HepG2 (cell line): Measurements from ENCODE around the gene FNBP1L. TPM values are rescaled to one million over a fixed set of nuclear protein-coding genes. Genes with fewer than 3 reads are reported as not detected.

ENCODE experiments used
- CCDC6 ChIP-seq: sonication (generic); formaldehyde crosslinking; IDR thresholded peaks from 2 replicates; pipeline ENCODE4 v1.8.1; 2022; ENCODE audit warnings: mild to moderate bottlenecking, missing genetic modification reagents, moderate library complexity
- FOXO1 ChIP-seq: sonication (generic); formaldehyde crosslinking; IDR thresholded peaks from 2 replicates; pipeline ENCODE4 v1.4.0; 2020; ENCODE audit warnings: missing genetic modification reagents
- GATAD1 ChIP-seq: IDR thresholded peaks from 2 replicates; pipeline ENCODE4 v1.6.1; 2016; ENCODE audit warnings: missing genetic modification reagents, missing compliant biosample characterization
- HNF4A ChIP-seq: sonication (generic); formaldehyde crosslinking; IDR thresholded peaks from 2 replicates; pipeline ENCODE4 v1.4.0; 2020; ENCODE audit warnings: missing genetic modification reagents
- KDM5A ChIP-seq: fragments of 200-600 bp; sonication (generic); IDR thresholded peaks from 2 replicates; pipeline ENCODE4 v1.7.0; 2018; ENCODE audit warnings: antibody characterized with exemption, mild to moderate bottlenecking, low read length, borderline replicate concordance
- MIXL1 ChIP-seq: IDR thresholded peaks from 2 replicates; pipeline ENCODE4 v1.6.1; 2016
- PAX8 ChIP-seq: sonication (generic); formaldehyde crosslinking; IDR thresholded peaks from 2 replicates; pipeline ENCODE4 v1.8.0; 2022; ENCODE audit warnings: mild to moderate bottlenecking, missing genetic modification reagents, borderline replicate concordance
- RORA ChIP-seq: sonication (generic); formaldehyde crosslinking; IDR thresholded peaks from 2 replicates; pipeline ENCODE4 v1.5.0; 2020; ENCODE audit warnings: mild to moderate bottlenecking, missing genetic modification reagents, moderate library complexity
- SAP130 ChIP-seq: IDR thresholded peaks from 2 replicates; pipeline ENCODE4 v1.6.1; 2016; ENCODE audit warnings: low read depth
- SOX6 ChIP-seq, 2 experiments: fragments of 450-650 bp in 1 of 2; sonication (generic) in 1 of 2; formaldehyde crosslinking in 1 of 2; IDR thresholded peaks; 2 replicates each; pipeline versions ENCODE4 v1.4.0 to v1.6.1; 2017 to 2020; ENCODE audit warnings: antibody characterized with exemption in 1 of 2, mild to moderate bottlenecking in 1 of 2, missing genetic modification reagents in 1 of 2
- ZBTB7B ChIP-seq: sonication (generic); formaldehyde crosslinking; IDR thresholded peaks from 2 replicates; pipeline ENCODE4 v1.4.0; 2020; ENCODE audit warnings: missing genetic modification reagents
- ZC3H4 ChIP-seq: sonication (generic); formaldehyde crosslinking; IDR thresholded peaks from 2 replicates; pipeline ENCODE4 v1.4.0; 2020; ENCODE audit warnings: missing genetic modification reagents, borderline replicate concordance
- ZFP62 ChIP-seq: sonication (generic); formaldehyde crosslinking; IDR thresholded peaks from 2 replicates; pipeline ENCODE4 v1.4.0; 2020; ENCODE audit warnings: missing genetic modification reagents
- ZMYM2 ChIP-seq: sonication (generic); formaldehyde crosslinking; IDR thresholded peaks from 2 replicates; pipeline ENCODE4 v1.8.0; 2022; ENCODE audit warnings: mild to moderate bottlenecking, missing genetic modification reagents
- ZNF34 ChIP-seq: sonication (generic); formaldehyde crosslinking; IDR thresholded peaks from 2 replicates; pipeline ENCODE4 v1.4.0; 2020; ENCODE audit warnings: mild to moderate bottlenecking, missing genetic modification reagents, borderline replicate concordance
- polyA plus RNA-seq, 8 experiments: library from polyadenylated mRNA; depleted of rRNA in 3 of 8; stranded (reverse) in 7 of 8; unstranded in 1 of 8; fragments of >200 nt; fragmentation: Illumina TruSeq in 4 of 8; extraction: Trizol in 4 of 8; gene quantifications; 2 replicates each; pipeline versions ENCODE4 v1.2.1 to v1.2.3, GENCODE V29; 2011 to 2016; ENCODE audit warnings: low read depth in 4 of 8, missing spikeins in 1 of 8, mixed read lengths in 1 of 8; ENCODE audit not compliant: insufficient read depth in 1 of 8
- total RNA-seq, 5 experiments: library from RNA; depleted of rRNA; stranded (reverse); fragments of >200 nt; fragmentation: Illumina TruSeq; extraction: Trizol; gene quantifications; 2 replicates each; pipeline ENCODE4 v1.2.3, GENCODE V29; 2016; ENCODE audit warnings: low read depth in 1 of 5
- TF ChIP-seq, protein P1 (sequence below): sonication (generic); formaldehyde crosslinking; IDR thresholded peaks from 2 replicates; pipeline ENCODE4; 2020; ENCODE audit warnings: missing genetic modification reagents, mild to moderate bottlenecking, borderline replicate concordance
- TF ChIP-seq, protein P2 (sequence below): sonication (generic); formaldehyde crosslinking; IDR thresholded peaks from 2 replicates; pipeline ENCODE4 v1.5.1; 2020; ENCODE audit warnings: mild to moderate bottlenecking, missing genetic modification reagents, moderate library complexity
- TF ChIP-seq, protein P3 (sequence below): IDR thresholded peaks from 2 replicates; pipeline ENCODE4 v1.6.1; 2012; ENCODE audit warnings: inconsistent platforms
- TF ChIP-seq, protein P4 (sequence below): sonication (generic); formaldehyde crosslinking; IDR thresholded peaks from 2 replicates; pipeline ENCODE4 v1.4.0; 2020; ENCODE audit warnings: missing genetic modification reagents
- TF ChIP-seq, protein P5 (sequence below): sonication (generic); formaldehyde crosslinking; IDR thresholded peaks from 2 replicates; pipeline ENCODE4 v1.4.0; 2020; ENCODE audit warnings: missing genetic modification reagents

Gene FNBP1L
- total and polyA plus RNA-seq, 2 of the 13 experiments (the other 11 are each of a cell fraction or from before 2014, with no cell fraction given): 24.1 to 27.1 TPM

DNA sequence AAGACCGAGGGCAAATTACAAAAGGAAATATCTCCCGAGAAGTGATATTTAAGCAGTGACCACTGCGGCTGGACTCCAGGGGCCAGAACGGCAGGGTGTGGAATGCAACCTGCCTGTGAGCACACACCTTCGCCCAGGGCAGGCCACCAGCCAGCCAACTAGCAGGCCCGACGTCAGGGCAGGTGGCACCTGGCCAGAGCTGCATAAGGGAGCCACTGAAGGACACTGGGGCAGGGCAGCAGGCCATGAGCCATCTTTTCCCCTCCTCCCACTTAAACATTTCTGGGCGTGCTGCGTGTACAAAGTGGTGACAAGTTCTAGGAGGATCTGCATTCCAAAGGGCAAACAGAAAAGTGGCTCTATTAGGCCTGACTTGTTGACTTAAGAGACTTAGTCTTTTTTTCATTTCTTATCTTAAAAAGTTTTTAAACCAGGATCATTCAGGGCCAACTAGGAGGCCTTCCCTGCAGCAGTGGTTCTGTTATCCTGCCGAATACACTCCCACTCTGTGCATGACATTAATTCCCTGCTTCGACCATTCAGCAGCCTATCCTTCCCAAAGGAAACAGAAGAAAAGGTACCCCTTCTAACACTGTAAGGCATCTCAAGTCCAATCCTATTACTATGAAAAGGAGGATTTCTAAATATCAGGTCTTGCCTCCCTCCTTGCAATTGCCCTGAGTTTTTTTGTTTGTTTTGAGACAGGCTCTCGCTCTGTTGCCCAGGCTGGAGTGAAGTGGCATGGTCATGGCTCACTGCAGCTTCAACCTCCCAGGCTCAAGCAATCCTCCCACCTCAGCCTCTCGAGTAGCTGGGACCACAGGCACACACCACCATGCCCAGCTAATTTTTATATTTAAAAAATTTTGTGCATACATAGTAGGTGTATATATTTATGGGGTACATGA is 137.4 kb downstream of the FNBP1L start (continued):
- TF ChIP-seq SOX6 (IDR thresholded peaks at IDR 0.05) (no peak), SOX6 (CRISPR knock-in tag; IDR thresholded peaks at IDR 0.05) (peak; percentile 75), ZFP62 (CRISPR knock-in tag) (no peak), ZNF34 (CRISPR knock-in tag) (no peak), FOXO1 (0 out of 2 replicates have a peak, but pooled peaks have one; percentile 16), RORA (CRISPR knock-in tag) (0 out of 2 replicates have a peak, but pooled peaks have one; percentile 34), CCDC6 (no peak), KDM5A (no peak), MIXL1 (no peak), ZBTB7B (CRISPR knock-in tag) (peak; percentile 49; the same call in 1 of the 2 replicates), ZC3H4 (CRISPR knock-in tag) (no peak), PAX8 (CRISPR knock-in tag) (no peak), HNF4A (CRISPR knock-in tag) (peak; percentile 73), ZMYM2 (0 out of 2 replicates have a peak, but pooled peaks have one; percentile 27), GATAD1 (CRISPR knock-in tag) (0 out of 2 replicates have a peak, but pooled peaks have one; percentile 29), SAP130 (CRISPR knock-in tag) (peak; percentile 76)
- TF ChIP-seq, protein P1, sequence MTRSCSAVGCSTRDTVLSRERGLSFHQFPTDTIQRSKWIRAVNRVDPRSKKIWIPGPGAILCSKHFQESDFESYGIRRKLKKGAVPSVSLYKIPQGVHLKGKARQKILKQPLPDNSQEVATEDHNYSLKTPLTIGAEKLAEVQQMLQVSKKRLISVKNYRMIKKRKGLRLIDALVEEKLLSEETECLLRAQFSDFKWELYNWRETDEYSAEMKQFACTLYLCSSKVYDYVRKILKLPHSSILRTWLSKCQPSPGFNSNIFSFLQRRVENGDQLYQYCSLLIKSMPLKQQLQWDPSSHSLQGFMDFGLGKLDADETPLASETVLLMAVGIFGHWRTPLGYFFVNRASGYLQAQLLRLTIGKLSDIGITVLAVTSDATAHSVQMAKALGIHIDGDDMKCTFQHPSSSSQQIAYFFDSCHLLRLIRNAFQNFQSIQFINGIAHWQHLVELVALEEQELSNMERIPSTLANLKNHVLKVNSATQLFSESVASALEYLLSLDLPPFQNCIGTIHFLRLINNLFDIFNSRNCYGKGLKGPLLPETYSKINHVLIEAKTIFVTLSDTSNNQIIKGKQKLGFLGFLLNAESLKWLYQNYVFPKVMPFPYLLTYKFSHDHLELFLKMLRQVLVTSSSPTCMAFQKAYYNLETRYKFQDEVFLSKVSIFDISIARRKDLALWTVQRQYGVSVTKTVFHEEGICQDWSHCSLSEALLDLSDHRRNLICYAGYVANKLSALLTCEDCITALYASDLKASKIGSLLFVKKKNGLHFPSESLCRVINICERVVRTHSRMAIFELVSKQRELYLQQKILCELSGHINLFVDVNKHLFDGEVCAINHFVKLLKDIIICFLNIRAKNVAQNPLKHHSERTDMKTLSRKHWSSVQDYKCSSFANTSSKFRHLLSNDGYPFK (CRISPR knock-in tag): 0 out of 2 replicates have a peak, but pooled peaks have one; percentile 46
- TF ChIP-seq, protein P2, sequence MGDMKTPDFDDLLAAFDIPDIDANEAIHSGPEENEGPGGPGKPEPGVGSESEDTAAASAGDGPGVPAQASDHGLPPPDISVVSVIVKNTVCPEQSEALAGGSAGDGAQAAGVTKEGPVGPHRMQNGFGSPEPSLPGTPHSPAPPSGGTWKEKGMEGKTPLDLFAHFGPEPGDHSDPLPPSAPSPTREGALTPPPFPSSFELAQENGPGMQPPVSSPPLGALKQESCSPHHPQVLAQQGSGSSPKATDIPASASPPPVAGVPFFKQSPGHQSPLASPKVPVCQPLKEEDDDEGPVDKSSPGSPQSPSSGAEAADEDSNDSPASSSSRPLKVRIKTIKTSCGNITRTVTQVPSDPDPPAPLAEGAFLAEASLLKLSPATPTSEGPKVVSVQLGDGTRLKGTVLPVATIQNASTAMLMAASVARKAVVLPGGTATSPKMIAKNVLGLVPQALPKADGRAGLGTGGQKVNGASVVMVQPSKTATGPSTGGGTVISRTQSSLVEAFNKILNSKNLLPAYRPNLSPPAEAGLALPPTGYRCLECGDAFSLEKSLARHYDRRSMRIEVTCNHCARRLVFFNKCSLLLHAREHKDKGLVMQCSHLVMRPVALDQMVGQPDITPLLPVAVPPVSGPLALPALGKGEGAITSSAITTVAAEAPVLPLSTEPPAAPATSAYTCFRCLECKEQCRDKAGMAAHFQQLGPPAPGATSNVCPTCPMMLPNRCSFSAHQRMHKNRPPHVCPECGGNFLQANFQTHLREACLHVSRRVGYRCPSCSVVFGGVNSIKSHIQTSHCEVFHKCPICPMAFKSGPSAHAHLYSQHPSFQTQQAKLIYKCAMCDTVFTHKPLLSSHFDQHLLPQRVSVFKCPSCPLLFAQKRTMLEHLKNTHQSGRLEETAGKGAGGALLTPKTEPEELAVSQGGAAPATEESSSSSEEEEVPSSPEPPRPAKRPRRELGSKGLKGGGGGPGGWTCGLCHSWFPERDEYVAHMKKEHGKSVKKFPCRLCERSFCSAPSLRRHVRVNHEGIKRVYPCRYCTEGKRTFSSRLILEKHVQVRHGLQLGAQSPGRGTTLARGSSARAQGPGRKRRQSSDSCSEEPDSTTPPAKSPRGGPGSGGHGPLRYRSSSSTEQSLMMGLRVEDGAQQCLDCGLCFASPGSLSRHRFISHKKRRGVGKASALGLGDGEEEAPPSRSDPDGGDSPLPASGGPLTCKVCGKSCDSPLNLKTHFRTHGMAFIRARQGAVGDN (CRISPR knock-in tag): peak; percentile 99
- TF ChIP-seq, protein P3, sequence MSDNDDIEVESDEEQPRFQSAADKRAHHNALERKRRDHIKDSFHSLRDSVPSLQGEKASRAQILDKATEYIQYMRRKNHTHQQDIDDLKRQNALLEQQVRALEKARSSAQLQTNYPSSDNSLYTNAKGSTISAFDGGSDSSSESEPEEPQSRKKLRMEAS: peak; percentile 79
- TF ChIP-seq, protein P4, sequence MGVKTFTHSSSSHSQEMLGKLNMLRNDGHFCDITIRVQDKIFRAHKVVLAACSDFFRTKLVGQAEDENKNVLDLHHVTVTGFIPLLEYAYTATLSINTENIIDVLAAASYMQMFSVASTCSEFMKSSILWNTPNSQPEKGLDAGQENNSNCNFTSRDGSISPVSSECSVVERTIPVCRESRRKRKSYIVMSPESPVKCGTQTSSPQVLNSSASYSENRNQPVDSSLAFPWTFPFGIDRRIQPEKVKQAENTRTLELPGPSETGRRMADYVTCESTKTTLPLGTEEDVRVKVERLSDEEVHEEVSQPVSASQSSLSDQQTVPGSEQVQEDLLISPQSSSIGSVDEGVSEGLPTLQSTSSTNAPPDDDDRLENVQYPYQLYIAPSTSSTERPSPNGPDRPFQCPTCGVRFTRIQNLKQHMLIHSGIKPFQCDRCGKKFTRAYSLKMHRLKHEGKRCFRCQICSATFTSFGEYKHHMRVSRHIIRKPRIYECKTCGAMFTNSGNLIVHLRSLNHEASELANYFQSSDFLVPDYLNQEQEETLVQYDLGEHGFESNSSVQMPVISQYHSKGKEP (CRISPR knock-in tag): no peak
- TF ChIP-seq, protein P5, sequence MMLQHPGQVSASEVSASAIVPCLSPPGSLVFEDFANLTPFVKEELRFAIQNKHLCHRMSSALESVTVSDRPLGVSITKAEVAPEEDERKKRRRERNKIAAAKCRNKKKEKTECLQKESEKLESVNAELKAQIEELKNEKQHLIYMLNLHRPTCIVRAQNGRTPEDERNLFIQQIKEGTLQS (CRISPR knock-in tag): 0 out of 2 replicates have a peak, but pooled peaks have one; percentile 25
